ENCODE measurements around the gene NOX4.
"Not testable (repeated sequence)": the region's sequence is repeated elsewhere in the genome, so short reads cannot be mapped to it uniquely, and the experiment has no call there.

NOX4 gene

GRCh38 chr11:89441606-89442005 is 49.6 kb downstream of the NOX4 start:
- no peaks in the 10 kb centered on the region for H3K36me3 ChIP-seq
- no peak overlapping the region for H3K4me3 ChIP-seq (ENCODE audit: low read depth, low read length)
- DNase-seq, result no peak
- H3K9me3 ChIP-seq, result no peaks in the 10 kb centered on the region
- no peaks in the 10 kb centered on the region for H3K27me3 ChIP-seq
- no peak for TF ChIP-seq CTCF (IDR thresholded peaks at IDR 0.05; ENCODE audit: low read depth, low read length)
- H3K4me1 ChIP-seq, result no peaks in the 10 kb centered on the region

- DNase-seq, result no peak
- no peaks in the 10 kb centered on the region for H3K9me3 ChIP-seq
Measured at GRCh38 chr11:89437317-89437716, 53.9 kb downstream of the NOX4 start.

GRCh38 chr11:89436071-89436470 is 55.1 kb downstream of the NOX4 start:
- no peaks in the 10 kb centered on the region for H3K36me3 ChIP-seq
- no peak overlapping the region for H3K4me3 ChIP-seq (ENCODE audit: low read depth, low read length)

More at GRCh38 chr11:89437317-89437716, 53.9 kb downstream of the NOX4 start:
- TF ChIP-seq CTCF (IDR thresholded peaks at IDR 0.05; ENCODE audit: low read depth, low read length), result no peak
- Histone ChIP-seq H3K4me1 (no peaks in the 10 kb centered on the region), H3K4me3 (ENCODE audit: low read depth, low read length) (no peak overlapping the region), H3K36me3 (no peaks in the 10 kb centered on the region), H3K27me3 (no peaks in the 10 kb centered on the region)

GRCh38 chr11:89433278-89433677 is 57.9 kb downstream of the NOX4 start:
- Histone ChIP-seq H3K4me3 (ENCODE audit: low read depth, low read length) (no peak overlapping the region), H3K9me3 (no peaks in the 10 kb centered on the region), H3K36me3 (no peaks in the 10 kb centered on the region), H3K4me1 (no peaks in the 10 kb centered on the region), H3K27me3 (no peaks in the 10 kb centered on the region)
- DNase-seq, result no peak
- no peak for TF ChIP-seq CTCF (IDR thresholded peaks at IDR 0.05; ENCODE audit: low read depth, low read length)

More at GRCh38 chr11:89436071-89436470, 55.1 kb downstream of the NOX4 start:
- TF ChIP-seq CTCF (IDR thresholded peaks at IDR 0.05; ENCODE audit: low read depth, low read length), result no peak
- H3K27me3 ChIP-seq, result no peaks in the 10 kb centered on the region
- no peaks in the 10 kb centered on the region for H3K4me1 ChIP-seq
- H3K9me3 ChIP-seq, result no peaks in the 10 kb centered on the region
- no peak for DNase-seq

- H3K4me1 ChIP-seq; H3K9me3 ChIP-seq; H3K27me3 ChIP-seq; H3K4me3 ChIP-seq (ENCODE audit: low read depth, low read length); DNase-seq; H3K36me3 ChIP-seq: not testable (repeated sequence)
Measured at GRCh38 chr11:89432182-89432581, 59.0 kb downstream of the NOX4 start.

GRCh38 chr11:89426501-89426900 is 64.7 kb downstream of the NOX4 start:
- H3K9me3 ChIP-seq; H3K36me3 ChIP-seq; DNase-seq; H3K4me3 ChIP-seq (ENCODE audit: low read depth, low read length); H3K4me1 ChIP-seq; H3K27me3 ChIP-seq: not testable (repeated sequence)

GRCh38 chr11:89421718-89422117 is 69.5 kb downstream of the NOX4 start:
- Histone ChIP-seq H3K9me3 (no peaks in the 10 kb centered on the region), H3K4me3 (ENCODE audit: low read depth, low read length) (no peak overlapping the region), H3K36me3 (no peaks in the 10 kb centered on the region), H3K4me1 (no peaks in the 10 kb centered on the region), H3K27me3 (no peaks in the 10 kb centered on the region)
- no peak for DNase-seq
- no peak for TF ChIP-seq CTCF (IDR thresholded peaks at IDR 0.05; ENCODE audit: low read depth, low read length)

Measured in BE2C (cell line).